ENCODE results near the gene SUFU. TPM values are rescaled to one million over a fixed set of nuclear protein-coding genes. Genes with fewer than 3 reads are reported as not detected.

Gene SUFU
- total RNA-seq, 1 donor from 2014 or later, result 17.3 TPM

GRCh38 chr10:102467318-102467717 is 36.5 kb upstream of the SUFU start:
- no peaks in the 10 kb centered on the region for H3K4me1 ChIP-seq
- no peak overlapping the region for H3K4me3 ChIP-seq
- DNase-seq (ENCODE audit: low spot score in 2 of 2), result no peak
- H3K27me3 ChIP-seq, result no peaks in the 10 kb centered on the region
- TF ChIP-seq CTCF (IDR thresholded peaks at IDR 0.05), result no peak
- peaks cover under 1 to 3% of the 10 kb centered on the region in 2 donors for H3K36me3 ChIP-seq
- no peak overlapping the region for H3K27ac ChIP-seq
- no peaks in the 10 kb centered on the region for H3K9me3 ChIP-seq
- intact Hi-C loops (cut with DNase I), result no loop called here

GRCh38 chr10:102467971-102468438 is 35.8 kb upstream of the SUFU start:
- Histone ChIP-seq H3K9me3 (no peaks in the 10 kb centered on the region), H3K27me3 (no peaks in the 10 kb centered on the region), H3K36me3 (peaks cover 3 to 4% of the 10 kb centered on the region in 2 donors), H3K4me3 (no peak overlapping the region), H3K4me1 (no peaks in the 10 kb centered on the region), H3K27ac (no peak overlapping the region)
- no peak for DNase-seq (ENCODE audit: low spot score in 2 of 2)
- intact Hi-C loops (cut with DNase I), result no loop called here
- TF ChIP-seq CTCF (IDR thresholded peaks at IDR 0.05), result no peak

- H3K27me3 ChIP-seq, result no peaks in the 10 kb centered on the region
- H3K4me1 ChIP-seq, result no peaks in the 10 kb centered on the region
- no peak for TF ChIP-seq CTCF (IDR thresholded peaks at IDR 0.05)
- H3K4me3 ChIP-seq, result no peak overlapping the region
- H3K36me3 ChIP-seq, result peaks cover 3 to 4% of the 10 kb centered on the region in 2 donors
- intact Hi-C loops (cut with DNase I), result no loop called here
- H3K27ac ChIP-seq, result no peak overlapping the region
- no peak for DNase-seq (ENCODE audit: low spot score in 2 of 2)
- H3K9me3 ChIP-seq, result no peaks in the 10 kb centered on the region
These were observed 35.1 kb upstream of the SUFU start for GRCh38 chr10:102468683-102469082.

GRCh38 chr10:102470579-102471546 is 32.9 kb upstream of the SUFU start:
- TF ChIP-seq CTCF (IDR thresholded peaks at IDR 0.05), result no peak
- Histone ChIP-seq H3K36me3 (peaks cover 3 to 4% of the 10 kb centered on the region in 2 donors), H3K4me3 (no peak overlapping the region), H3K9me3 (no peaks in the 10 kb centered on the region), H3K4me1 (no peaks in the 10 kb centered on the region), H3K27me3 (no peaks in the 10 kb centered on the region), H3K27ac (no peak overlapping the region)
- no peak for DNase-seq (ENCODE audit: low spot score in 2 of 2)
- intact Hi-C loops (cut with DNase I), result no loop called here

- Histone ChIP-seq H3K27ac (no peak overlapping the region), H3K4me3 (no peak overlapping the region), H3K27me3 (no peaks in the 10 kb centered on the region), H3K36me3 (peaks cover 3 to 6% of the 10 kb centered on the region in 2 donors), H3K4me1 (no peaks in the 10 kb centered on the region), H3K9me3 (no peaks in the 10 kb centered on the region)
- intact Hi-C loops (cut with DNase I), result no loop called here
- no peak for DNase-seq (ENCODE audit: low spot score in 2 of 2)
- TF ChIP-seq CTCF (IDR thresholded peaks at IDR 0.05), result no peak
These were observed 30.1 kb upstream of the SUFU start for GRCh38 chr10:102473445-102474331.

Data from ascending aorta (tissue), 2 donors.